HG02884 (cell line): ENCODE data around the gene ELN.
"Not testable (repeated sequence)": the region's sequence is repeated elsewhere in the genome, so short reads cannot be mapped to it uniquely, and the experiment has no call there.

Source experiments
- ATAC-seq: cut with Tn5 transposase; IDR thresholded peaks from one replicate; pipeline ENCODE4 v1.9.1; 2021; ENCODE audit warnings: mild to moderate bottlenecking, moderate library complexity; ENCODE audit not compliant: unreplicated experiment

Gene ELN

GRCh38 chr7:74040791-74041520 is 13.0 kb downstream of the ELN start:
- ATAC-seq = no peak

- ATAC-seq = no peak
Observed at GRCh38 chr7:74042746-74043522, 15.0 kb downstream of the ELN start.

- ATAC-seq = no peak
Observed at GRCh38 chr7:74043523-74043951, 15.6 kb downstream of the ELN start.

GRCh38 chr7:74044366-74045350 is 16.7 kb downstream of the ELN start:
- no peak for ATAC-seq

- not testable (repeated sequence) for ATAC-seq
Observed at GRCh38 chr7:74046581-74046980, 18.6 kb downstream of the ELN start.

GRCh38 chr7:74047804-74048380 is 19.9 kb downstream of the ELN start:
- ATAC-seq = no peak

GRCh38 chr7:74048999-74049599 is 21.1 kb downstream of the ELN start:
- no peak for ATAC-seq

- ATAC-seq = no peak
Observed at GRCh38 chr7:74049997-74050798, 22.2 kb downstream of the ELN start.

GRCh38 chr7:74051193-74051592 is 23.2 kb downstream of the ELN start:
- ATAC-seq = no peak

- no peak for ATAC-seq
Observed at GRCh38 chr7:74051629-74052410, 23.8 kb downstream of the ELN start.

GRCh38 chr7:74052628-74053027 is 24.7 kb downstream of the ELN start:
- ATAC-seq = no peak

- ATAC-seq = no peak
Observed at GRCh38 chr7:74053589-74054186, 25.7 kb downstream of the ELN start.

GRCh38 chr7:74056096-74056915 is 28.3 kb downstream of the ELN start:
- ATAC-seq = no peak

- ATAC-seq = no peak
Observed at GRCh38 chr7:74057216-74057925, 29.4 kb downstream of the ELN start.

GRCh38 chr7:74057987-74058386 is 30.0 kb downstream of the ELN start:
- ATAC-seq = no peak

GRCh38 chr7:74058486-74058885 is 30.5 kb downstream of the ELN start:
- no peak for ATAC-seq

- no peak for ATAC-seq
Observed at GRCh38 chr7:74059037-74059436, 31.1 kb downstream of the ELN start.
